Activated B cell treated with CpG ODN at 0.5 μM for 24 hours (primary cell): Measurements from ENCODE around the gene KCNE1. TPM values are rescaled to one million over a fixed set of nuclear protein-coding genes. Genes with fewer than 3 reads are reported as not detected.

Source experiments
- ATAC-seq: fragments of 200-7000 bp; cut with Tn5 transposase; one replicate; pipeline ENCODE4 v1.10.0; 2021; ENCODE audit warnings: low read depth, mild to moderate bottlenecking, moderate library complexity
- CTCF ChIA-PET: fragments of 350-600 bp; sonication (Branson Sonifier 250); formaldehyde crosslinking; loops from one replicate; lab custom pipeline; 2021; ENCODE audit warnings: antibody characterized with exemption; lab: Charles Lee
- POLR2A ChIA-PET: fragments of 350-600 bp; sonication (Branson Sonifier 250); formaldehyde crosslinking; loops from one replicate; lab custom pipeline; 2021; ENCODE audit warnings: antibody characterized with exemption; lab: Charles Lee
- DNase-seq: peaks from one replicate; pipeline ENCODE4 v3.0.0; 2022
- H3K27ac Mint-ChIP-seq: one replicate; pipeline ENCODE4 v1.8.0; 2020; ENCODE audit warnings: mixed read lengths
- H3K27me3 Mint-ChIP-seq: one replicate; pipeline ENCODE4 v1.8.0; 2021; ENCODE audit warnings: mixed read lengths
- H3K36me3 Mint-ChIP-seq: one replicate; pipeline ENCODE4 v1.8.0; 2021; ENCODE audit warnings: low read depth, mixed read lengths
- H3K4me1 Mint-ChIP-seq: one replicate; pipeline ENCODE4 v1.8.0; 2021; ENCODE audit warnings: mixed read lengths
- H3K4me3 Mint-ChIP-seq: one replicate; pipeline ENCODE4 v1.8.0; 2020; ENCODE audit warnings: mild to moderate bottlenecking, mixed read lengths
- H3K9me3 Mint-ChIP-seq: one replicate; pipeline ENCODE4 v1.8.0; 2020; ENCODE audit warnings: mixed read lengths
- CTCF ChIP-seq: fragments of 200-600 bp; IDR thresholded peaks from one replicate; pipeline ENCODE4 v1.8.0; 2022; ENCODE audit warnings: antibody characterized with exemption, mild to moderate bottlenecking
- intact Hi-C: fragments of 100-400 bp; cut with micrococcal nuclease; formaldehyde crosslinking; loops from one replicate; pipeline ENCODE4 v1.15.1; 2024
- total RNA-seq: library from RNA; stranded (reverse); gene quantifications from 2 replicates; pipeline ENCODE4 v1.2.3, GENCODE V29; 2022

The KCNE1 gene
- total RNA-seq, 1 donor from 2014 or later: not detected

- no peaks in the 10 kb centered on the region for H3K9me3 Mint-ChIP-seq
- CTCF ChIA-PET: no interaction called here
These were observed 8.3 kb upstream of the KCNE1 start for GRCh38 chr21:34520281-34520680.

GRCh38 chr21:34519694-34520093, 7.7 kb upstream of the KCNE1 start:
- DNase-seq (no peak), ATAC-seq (no peak)
- Mint-ChIP-seq H3K9me3 (no peaks in the 10 kb centered on the region), H3K4me1 (no peaks in the 10 kb centered on the region), H3K27me3 (no peaks in the 10 kb centered on the region), H3K36me3 (peaks cover 6% of the 10 kb centered on the region), H3K27ac (no peak overlapping the region), H3K4me3 (no peak overlapping the region)
- intact Hi-C loops: no loop called here
- ChIA-PET CTCF (no interaction called here), POLR2A (no interaction called here)
- no peak for TF ChIP-seq CTCF

More at GRCh38 chr21:34520281-34520680, 8.3 kb upstream of the KCNE1 start:
- intact Hi-C loops: no loop called here
- no peak for ATAC-seq
- no peak overlapping the region for H3K4me3 Mint-ChIP-seq
- no peak overlapping the region for H3K27ac Mint-ChIP-seq
- no peaks in the 10 kb centered on the region for H3K27me3 Mint-ChIP-seq
- peaks cover 6% of the 10 kb centered on the region for H3K36me3 Mint-ChIP-seq
- TF ChIP-seq CTCF: no peak
- no peaks in the 10 kb centered on the region for H3K4me1 Mint-ChIP-seq
- POLR2A ChIA-PET: no interaction called here
- DNase-seq: no peak

- ChIA-PET POLR2A (no interaction called here), CTCF (no interaction called here)
- no peaks in the 10 kb centered on the region for H3K4me1 Mint-ChIP-seq
- H3K36me3 Mint-ChIP-seq: peaks cover 6% of the 10 kb centered on the region
- no peaks in the 10 kb centered on the region for H3K9me3 Mint-ChIP-seq
- H3K27me3 Mint-ChIP-seq: no peaks in the 10 kb centered on the region
- no peak overlapping the region for H3K4me3 Mint-ChIP-seq
- H3K27ac Mint-ChIP-seq: no peak overlapping the region
- no peak for ATAC-seq
- TF ChIP-seq CTCF: no peak
- DNase-seq: no peak
- intact Hi-C loops: no loop called here
These were observed 7.0 kb upstream of the KCNE1 start for GRCh38 chr21:34519016-34519415.

- no peak overlapping the region for H3K27ac Mint-ChIP-seq
- H3K4me1 Mint-ChIP-seq: no peaks in the 10 kb centered on the region
- H3K9me3 Mint-ChIP-seq: no peaks in the 10 kb centered on the region
- H3K4me3 Mint-ChIP-seq: no peak overlapping the region
- ATAC-seq: no peak
- TF ChIP-seq CTCF: no peak
- POLR2A ChIA-PET: no interaction called here
- H3K36me3 Mint-ChIP-seq: peaks cover 6% of the 10 kb centered on the region
- DNase-seq: no peak
- H3K27me3 Mint-ChIP-seq: no peaks in the 10 kb centered on the region
- intact Hi-C loops: no loop called here
- CTCF ChIA-PET: no interaction called here
These were observed 6.3 kb upstream of the KCNE1 start for GRCh38 chr21:34518301-34518700.

- ATAC-seq (peak; percentile 42), DNase-seq (no peak)
- Mint-ChIP-seq H3K4me3 (no peak overlapping the region), H3K9me3 (no peaks in the 10 kb centered on the region), H3K27ac (no peak overlapping the region), H3K4me1 (no peaks in the 10 kb centered on the region), H3K36me3 (peaks cover 6% of the 10 kb centered on the region), H3K27me3 (no peaks in the 10 kb centered on the region)
- TF ChIP-seq CTCF: no peak
- intact Hi-C loops: no loop called here
- CTCF ChIA-PET: no interaction called here
- POLR2A ChIA-PET: no interaction called here
These were observed 5.7 kb upstream of the KCNE1 start for GRCh38 chr21:34517491-34518245.
